HG03460 (cell line): ENCODE results near the gene FUT1.
"Not testable (repeated sequence)": the region's sequence is repeated elsewhere in the genome, so short reads cannot be mapped to it uniquely, and the experiment has no call there.

Experiments
- ATAC-seq: cut with Tn5 transposase; IDR thresholded peaks from one replicate; pipeline ENCODE4 v1.9.1; 2021; ENCODE audit not compliant: unreplicated experiment

FUT1 gene

GRCh38 chr19:48718711-48719231, 33.7 kb downstream of the FUT1 start:
- ATAC-seq: no peak

GRCh38 chr19:48718106-48718505, 34.3 kb downstream of the FUT1 start:
- not testable (repeated sequence) for ATAC-seq

- no peak for ATAC-seq
Measured at GRCh38 chr19:48716562-48717291, 35.7 kb downstream of the FUT1 start.

- ATAC-seq: no peak
Measured at GRCh38 chr19:48715681-48716171, 36.7 kb downstream of the FUT1 start.

- no peak for ATAC-seq
Measured at GRCh38 chr19:48714759-48715675, 37.4 kb downstream of the FUT1 start.

GRCh38 chr19:48713864-48714755, 38.3 kb downstream of the FUT1 start:
- ATAC-seq: peak; percentile 86

- no peak for ATAC-seq
Measured at GRCh38 chr19:48713041-48713863, 39.2 kb downstream of the FUT1 start.

- ATAC-seq: no peak
Measured at GRCh38 chr19:48711106-48711662, 41.3 kb downstream of the FUT1 start.

GRCh38 chr19:48708471-48708870, 44.0 kb downstream of the FUT1 start:
- ATAC-seq: no peak

GRCh38 chr19:48705431-48705830, 47.0 kb downstream of the FUT1 start:
- no peak for ATAC-seq

- no peak for ATAC-seq
Measured at GRCh38 chr19:48703316-48703715, 49.1 kb downstream of the FUT1 start.

GRCh38 chr19:48702701-48703100, 49.7 kb downstream of the FUT1 start:
- ATAC-seq: no peak

GRCh38 chr19:48698046-48698445, 54.4 kb downstream of the FUT1 start:
- no peak for ATAC-seq
